Subcutaneous adipose tissue (tissue), 4 donors: Measurements from ENCODE around the gene FHAD1. TPM values are rescaled to one million over a fixed set of nuclear protein-coding genes. Genes with fewer than 3 reads are reported as not detected.

Experiments used
- total RNA-seq, 4 donors: library from RNA; depleted of rRNA; stranded (reverse); fragments of >200 nt; gene quantifications; one replicate each; pipeline ENCODE4 v1.1.0, GENCODE V29; 2016
- TF ChIP-seq, protein P1 (sequence below): fragments of 450-650 bp; IDR thresholded peaks from one replicate; pipeline ENCODE4 v1.5.1; 2016; ENCODE audit warnings: low read depth, mild to moderate bottlenecking, control low read depth, antibody characterized with exemption, moderate library complexity

The FHAD1 gene
- total RNA-seq, 4 donors from 2014 or later, result 1.1 to 1.7 TPM; not detected in 2

DNA sequence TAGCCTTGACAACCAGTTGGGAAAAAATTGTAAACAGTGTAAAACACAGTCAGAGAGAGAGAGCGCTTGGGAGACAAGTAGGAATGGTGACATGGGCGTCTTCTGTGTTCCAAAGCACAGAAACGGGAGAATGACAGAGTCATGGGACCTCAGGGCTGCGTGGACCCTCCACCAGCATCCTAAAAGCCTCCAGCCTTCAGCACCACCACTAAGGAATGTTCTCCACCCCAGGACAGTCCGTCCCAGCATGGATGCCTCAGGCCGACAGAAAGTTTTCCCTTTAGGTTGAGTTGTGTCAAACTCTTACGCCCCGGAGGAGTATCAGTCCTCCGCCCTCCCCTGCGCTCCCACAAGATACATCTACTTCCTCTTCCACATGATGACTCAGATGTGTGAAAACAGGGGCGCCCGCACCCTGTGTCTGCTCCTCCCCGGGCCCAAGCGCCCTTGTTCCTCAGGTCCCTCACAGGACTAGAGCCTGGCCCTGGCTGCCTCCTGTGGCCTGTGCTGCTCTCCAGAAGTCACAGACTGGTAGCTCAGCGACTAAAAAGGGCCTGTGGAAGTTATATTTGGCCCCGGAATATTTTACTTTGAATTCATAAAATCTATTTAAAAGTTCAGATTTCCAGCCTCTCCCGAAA, 98.8 kb downstream of the FHAD1 start:
- TF ChIP-seq, protein P1, sequence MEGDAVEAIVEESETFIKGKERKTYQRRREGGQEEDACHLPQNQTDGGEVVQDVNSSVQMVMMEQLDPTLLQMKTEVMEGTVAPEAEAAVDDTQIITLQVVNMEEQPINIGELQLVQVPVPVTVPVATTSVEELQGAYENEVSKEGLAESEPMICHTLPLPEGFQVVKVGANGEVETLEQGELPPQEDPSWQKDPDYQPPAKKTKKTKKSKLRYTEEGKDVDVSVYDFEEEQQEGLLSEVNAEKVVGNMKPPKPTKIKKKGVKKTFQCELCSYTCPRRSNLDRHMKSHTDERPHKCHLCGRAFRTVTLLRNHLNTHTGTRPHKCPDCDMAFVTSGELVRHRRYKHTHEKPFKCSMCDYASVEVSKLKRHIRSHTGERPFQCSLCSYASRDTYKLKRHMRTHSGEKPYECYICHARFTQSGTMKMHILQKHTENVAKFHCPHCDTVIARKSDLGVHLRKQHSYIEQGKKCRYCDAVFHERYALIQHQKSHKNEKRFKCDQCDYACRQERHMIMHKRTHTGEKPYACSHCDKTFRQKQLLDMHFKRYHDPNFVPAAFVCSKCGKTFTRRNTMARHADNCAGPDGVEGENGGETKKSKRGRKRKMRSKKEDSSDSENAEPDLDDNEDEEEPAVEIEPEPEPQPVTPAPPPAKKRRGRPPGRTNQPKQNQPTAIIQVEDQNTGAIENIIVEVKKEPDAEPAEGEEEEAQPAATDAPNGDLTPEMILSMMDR, result no peak

DNA sequence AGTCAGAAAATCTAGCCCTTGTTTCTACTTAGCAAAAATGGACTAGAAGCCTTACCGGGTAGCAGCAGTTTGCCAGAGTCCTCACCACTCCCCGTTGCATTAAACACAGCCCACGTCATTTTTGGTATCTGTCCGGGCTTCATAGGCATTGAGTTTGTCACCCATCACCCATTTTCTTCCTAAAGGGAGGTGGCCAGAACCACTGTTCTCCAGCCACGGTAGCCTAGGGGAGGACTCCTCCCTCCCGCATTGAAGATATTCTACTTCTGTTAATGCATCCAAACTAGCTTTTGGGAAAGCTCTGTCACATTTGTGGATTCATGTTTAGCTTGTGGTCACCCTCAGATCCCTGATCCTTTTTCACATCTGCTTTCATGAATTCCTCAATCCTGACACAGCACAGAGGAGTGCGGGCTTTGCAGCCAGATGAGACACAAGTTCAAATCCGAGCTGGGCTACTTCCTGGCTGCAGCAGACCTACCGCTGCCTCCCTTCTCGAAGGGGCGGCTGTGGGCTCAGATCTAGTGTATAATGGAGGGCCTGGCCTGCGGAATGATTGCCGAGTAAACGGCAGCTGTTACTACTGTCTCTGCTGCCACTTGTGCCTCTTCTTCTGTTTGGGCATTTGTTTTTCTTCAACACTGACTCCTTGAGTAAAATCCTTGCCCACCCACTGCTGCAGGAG, 99.5 kb downstream of the FHAD1 start:
- TF ChIP-seq, protein P1, result no peak

DNA sequence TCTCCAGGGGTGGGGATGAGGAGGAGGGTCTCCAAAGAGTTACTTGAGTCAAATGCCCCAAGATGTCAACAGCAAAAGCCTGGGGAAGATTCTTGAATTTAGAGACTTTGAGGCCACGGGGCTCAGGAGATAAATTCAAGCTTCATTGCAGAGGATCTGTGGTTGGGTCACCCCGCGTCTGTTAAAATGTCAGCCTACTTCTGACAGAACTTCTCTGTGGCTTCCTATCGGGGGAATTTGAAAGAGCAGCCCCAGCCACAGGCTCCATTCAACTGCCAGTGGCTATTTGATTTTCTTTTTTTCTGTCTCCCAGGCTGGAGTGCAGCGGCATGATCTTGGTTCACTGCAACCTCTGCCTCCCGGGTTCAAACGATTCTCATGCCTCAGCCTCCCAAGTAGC, 100.2 kb downstream of the FHAD1 start:
- TF ChIP-seq, protein P1, result no peak

DNA sequence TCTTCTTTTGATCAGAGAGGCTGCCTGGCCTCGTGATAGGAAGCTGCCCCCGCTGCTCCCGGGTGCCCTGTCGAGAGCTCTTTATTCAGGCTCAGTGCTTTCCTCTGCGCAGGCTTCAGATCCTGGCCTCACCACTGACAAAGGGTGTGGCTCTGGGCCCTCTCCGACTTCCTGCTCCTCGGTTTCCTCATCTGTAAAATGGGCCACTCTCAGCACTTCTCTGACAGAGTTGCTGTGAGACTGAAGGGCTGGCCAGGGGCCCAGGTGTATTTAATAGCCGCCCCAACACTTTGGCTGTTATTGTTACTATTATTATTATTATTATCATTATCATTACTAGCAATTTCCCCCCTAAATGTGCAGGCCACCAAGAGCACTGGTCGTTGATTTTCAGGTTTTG, 101.6 kb downstream of the FHAD1 start:
- TF ChIP-seq, protein P1, result no peak

DNA sequence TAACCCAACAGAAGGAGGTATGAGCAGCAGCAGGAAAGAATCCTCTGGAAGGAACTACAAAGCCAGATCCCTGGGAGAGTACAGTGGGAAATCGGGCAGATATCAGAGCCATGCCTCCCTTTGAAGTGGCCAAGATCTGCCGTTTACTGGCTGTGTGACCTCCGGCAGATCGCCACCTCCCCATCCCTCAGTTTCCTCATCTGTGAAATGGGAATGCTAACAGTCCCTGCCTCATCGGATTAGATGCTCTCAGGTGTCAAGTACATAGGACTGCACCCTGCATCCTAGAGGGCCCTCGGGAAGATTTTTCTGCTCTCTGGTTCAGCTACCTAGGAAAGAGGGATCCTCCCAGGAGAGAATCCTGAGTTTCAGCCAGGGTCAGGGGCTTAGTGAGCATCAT, 102.1 kb downstream of the FHAD1 start:
- TF ChIP-seq, protein P1, result no peak

DNA sequence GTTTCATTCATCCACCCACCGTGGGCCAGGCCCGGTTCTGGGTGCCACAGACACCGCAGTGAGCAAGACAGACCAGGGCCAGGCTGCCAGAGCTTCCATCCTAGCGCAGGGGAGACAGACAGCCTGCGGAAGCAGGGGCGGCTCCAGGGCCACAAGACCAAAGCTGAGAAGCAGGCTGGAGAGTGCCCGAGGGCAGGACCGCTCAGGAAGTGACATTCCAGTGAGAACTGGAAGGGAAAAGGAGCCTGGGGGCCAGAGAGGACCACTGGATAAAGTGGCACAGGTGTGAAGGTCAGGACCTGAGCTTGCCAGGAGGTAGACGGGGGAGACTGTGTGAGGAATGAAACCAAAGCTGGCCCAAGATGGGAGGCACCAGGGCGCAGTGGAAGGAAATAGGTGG, 103.1 kb downstream of the FHAD1 start:
- TF ChIP-seq, protein P1, result no peak

DNA sequence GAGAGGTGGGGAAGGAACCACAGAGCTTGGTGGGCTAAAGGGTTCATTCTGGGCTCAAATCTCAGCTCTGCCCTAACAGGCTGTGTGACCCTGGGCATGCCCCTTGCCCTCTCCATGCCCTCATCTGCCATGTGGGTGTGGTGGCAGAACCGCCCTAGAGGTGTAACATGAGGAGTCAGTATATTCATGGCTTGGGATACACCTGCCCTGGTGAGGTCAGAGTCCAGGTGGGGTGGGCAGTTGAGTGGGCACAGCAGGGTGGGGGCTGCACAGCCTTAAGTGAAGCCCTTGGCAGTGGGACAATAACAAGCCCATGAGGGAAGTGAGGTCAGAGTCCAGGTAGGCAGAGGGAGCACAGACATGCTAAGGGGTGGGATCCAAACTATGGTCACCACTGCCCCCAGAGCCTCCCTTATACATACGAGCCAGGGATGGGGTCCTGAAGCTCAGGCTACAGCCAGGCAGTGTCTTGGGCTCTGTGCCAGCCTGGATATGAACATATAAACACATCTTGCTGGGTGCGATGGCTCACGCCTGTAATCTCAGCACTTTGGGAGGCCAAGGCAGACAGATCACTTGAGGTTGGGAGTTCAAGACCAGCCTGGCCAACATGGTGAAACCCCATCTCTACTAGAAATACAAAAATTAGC, 103.7 kb downstream of the FHAD1 start:
- TF ChIP-seq, protein P1, result no peak
